Spleen (tissue), 11 donors: ENCODE data around the gene PLXNB2. TPM values are rescaled to one million over a fixed set of nuclear protein-coding genes. Genes with fewer than 3 reads are reported as not detected.

Experiments
- DNase-seq: peaks from one replicate; pipeline ENCODE4 v3.0.0-alpha.2; 2020
- H3K27ac ChIP-seq, 8 donors: fragments of 200-600 bp; sonication (generic) in 7 of 8; 1 replicate in 4 of 8; 2 replicates in 4 of 8; pipeline versions ENCODE4 v1.5.0 to v1.8.0; 2016 to 2021; ENCODE audit warnings: inconsistent platforms in 4 of 8, mild to moderate bottlenecking in 4 of 8, moderate library complexity in 1 of 8
- H3K27me3 ChIP-seq, 7 donors: fragments of 200-600 bp; sonication (generic) in 6 of 7; replicated peaks in 1 of 7; 1 replicate in 4 of 7; 2 replicates in 3 of 7; pipeline versions ENCODE4 v1.5.0 to v1.8.0; 2016 to 2021; ENCODE audit warnings: inconsistent platforms in 3 of 7, mild to moderate bottlenecking in 1 of 7
- H3K36me3 ChIP-seq, 6 donors: fragments of 200-600 bp; sonication (generic) in 5 of 6; 1 replicate in 4 of 6; 2 replicates in 2 of 6; pipeline versions ENCODE4 v1.5.0 to v1.8.0; 2016 to 2021; ENCODE audit warnings: inconsistent platforms in 2 of 6
- H3K4me1 ChIP-seq, 6 donors: fragments of 200-600 bp; sonication (generic) in 5 of 6; 1 replicate in 3 of 6; 2 replicates in 3 of 6; pipeline versions ENCODE4 v1.5.0 to v1.8.0; 2016 to 2021; ENCODE audit warnings: inconsistent platforms in 3 of 6
- H3K4me3 ChIP-seq, 8 donors: fragments of 200-600 bp; sonication (generic) in 7 of 8; 1 replicate in 4 of 8; 2 replicates in 4 of 8; pipeline versions ENCODE4 v1.5.0 to v1.8.0; 2016 to 2021; ENCODE audit warnings: inconsistent platforms in 4 of 8, mild to moderate bottlenecking in 4 of 8, moderate library complexity in 2 of 8
- H3K9me3 ChIP-seq, 8 donors: fragments of 200-600 bp; sonication (generic) in 7 of 8; 1 replicate in 4 of 8; 2 replicates in 4 of 8; pipeline versions ENCODE4 v1.5.0 to v1.8.0; 2016 to 2021; ENCODE audit warnings: inconsistent platforms in 4 of 8
- CTCF ChIP-seq, 11 experiments: fragments of 200-600 bp in 7 of 11; fragments of 450-650 bp in 4 of 11; sonication (generic) in 4 of 11; IDR thresholded peaks in 8 of 11; conservative IDR thresholded peaks in 3 of 11; 1 replicate in 7 of 11; 2 replicates in 4 of 11; pipeline versions ENCODE4 v1.4.0 to v1.8.0; 2016 to 2021; ENCODE audit warnings: antibody characterized with exemption in 11 of 11, inconsistent platforms in 4 of 11, mild to moderate bottlenecking in 1 of 11
- POLR2A ChIP-seq, 3 donors: fragments of 450-650 bp; IDR thresholded peaks; one replicate each; pipeline ENCODE4 v1.5.1; 2017; ENCODE audit warnings: antibody characterized with exemption in 3 of 3, mild to moderate bottlenecking in 1 of 3
- POLR2AphosphoS5 ChIP-seq, 3 donors: sonication (generic); formaldehyde crosslinking; IDR thresholded peaks; one replicate each; pipeline ENCODE4 v1.5.1; 2017; ENCODE audit warnings: antibody characterized with exemption in 3 of 3
- WGBS, 5 donors: extraction: QIAGEN DNeasy Blood & Tissue Kit in 3 of 5; methylation state at CpG; one replicate each; pipeline versions ENCODE4 v1.1.5 to v1.1.7; 2013 to 2018; 5-methylcytosine and 5-hydroxymethylcytosine counted together
- intact Hi-C: fragments of 100-400 bp; cut with DNase I; formaldehyde crosslinking; loops from one replicate; pipeline ENCODE4 v1.15.0; 2023; ENCODE audit warnings: low total_unique reads
- polyA plus RNA-seq, 3 donors: library from polyadenylated mRNA; stranded (reverse); fragments of 200-250 nt; gene quantifications; one replicate each; pipeline ENCODE4 v1.2.1, GENCODE V29; 2013
- total RNA-seq, 7 donors: library from RNA; depleted of rRNA in 3 of 7; stranded (reverse); fragments of >200 nt in 3 of 7; fragmentation: NEBNext Ultra II Directional in 4 of 7; extraction: Animal tissue kit (Norgen Biotek cat#: 25700) in 4 of 7; gene quantifications; one replicate each; pipeline versions ENCODE4 v1.1.0 to v1.2.1, GENCODE V29; 2016 to 2021
- donor health status: healthy with polysubstance abuse.
- donor health status: DM: no; HTN: no; CAD: no; lungs with moderate emphysema.
- donor health status: DM: no; HTN: no; CAD: no.
- donor health status: Bipolar disorder and iron deficiency.
- donor health status: healthy.
- donor health status: DM: no; HTN: no; CAD: no.
- donor health status: DM: yes; HTN: yes; CAD: no.

The PLXNB2 gene
- total and polyA plus RNA-seq, 10 donors = 41.9 to 382 (median 242) TPM

- Histone ChIP-seq H3K4me3 (no peak overlapping the region), H3K4me1 (peaks cover 5 to 25% (median 20%) of the 10 kb centered on the region in 6 donors), H3K9me3 (no peaks in the 10 kb centered on the region), H3K27ac (no peak overlapping the region), H3K27me3 (peaks cover 0 to 46% (median 22%) of the 10 kb centered on the region in 7 donors), H3K36me3 (no peaks in the 10 kb centered on the region)
- intact Hi-C loops = no loop called here
- DNase-seq = no peak
- WGBS, 5 donors = 77 to 93% (median 84%) methylated on average over 19 to 31 of the region's 31 CpGs
- no peak for TF ChIP-seq POLR2AphosphoS5 (IDR thresholded peaks at IDR 0.05)
- no peak for TF ChIP-seq POLR2A (IDR thresholded peaks at IDR 0.05)
- no peak for TF ChIP-seq CTCF (IDR thresholded peaks at IDR 0.05 in 8 of 11, conservative IDR thresholded peaks at IDR 0.05 in 3 of 11)
These were observed 49.7 kb downstream of the PLXNB2 start for GRCh38 chr22:50257451-50258360.

- WGBS, 5 donors = 82 to 95% (median 91%) methylated on average over 10 to 16 of the region's 16 CpGs
- TF ChIP-seq POLR2A (IDR thresholded peaks at IDR 0.05) = no peak
- no peak for TF ChIP-seq POLR2AphosphoS5 (IDR thresholded peaks at IDR 0.05)
- TF ChIP-seq CTCF (IDR thresholded peaks at IDR 0.05 in 8 of 11, conservative IDR thresholded peaks at IDR 0.05 in 3 of 11) = no peak
- Histone ChIP-seq H3K4me1 (peaks cover 5 to 22% (median 16%) of the 10 kb centered on the region in 6 donors), H3K36me3 (no peaks in the 10 kb centered on the region), H3K9me3 (no peaks in the 10 kb centered on the region), H3K27me3 (peaks cover 0 to 39% (median 16%) of the 10 kb centered on the region in 7 donors), H3K27ac (no peak overlapping the region), H3K4me3 (no peak overlapping the region)
- no peak for DNase-seq
- intact Hi-C loops = no loop called here
These were observed 50.4 kb downstream of the PLXNB2 start for GRCh38 chr22:50257041-50257440.

GRCh38 chr22:50256258-50256862 is 51.1 kb downstream of the PLXNB2 start:
- 83 to 100% (median 92%) methylated on average over 1 to 12 of the region's 12 CpGs for WGBS, 5 donors
- intact Hi-C loops = no loop called here
- Histone ChIP-seq H3K27me3 (peaks cover 0 to 32% (median 11%) of the 10 kb centered on the region in 7 donors), H3K36me3 (no peaks in the 10 kb centered on the region), H3K27ac (no peak overlapping the region), H3K4me3 (no peak overlapping the region), H3K4me1 (peaks cover 8 to 24% (median 18%) of the 10 kb centered on the region in 6 donors), H3K9me3 (no peaks in the 10 kb centered on the region)
- no peak for TF ChIP-seq POLR2A (IDR thresholded peaks at IDR 0.05)
- TF ChIP-seq POLR2AphosphoS5 (IDR thresholded peaks at IDR 0.05) = no peak
- TF ChIP-seq CTCF (IDR thresholded peaks at IDR 0.05 in 8 of 11, conservative IDR thresholded peaks at IDR 0.05 in 3 of 11) = no peak
- DNase-seq = no peak

- 90 to 97% (median 93%) methylated on average over 8 to 17 of the region's 17 CpGs for WGBS, 5 donors
- Histone ChIP-seq H3K4me3 (no peak overlapping the region), H3K36me3 (no peaks in the 10 kb centered on the region), H3K4me1 (peaks cover 7 to 25% (median 20%) of the 10 kb centered on the region in 6 donors), H3K27me3 (peaks cover 0 to 25% (median 6%) of the 10 kb centered on the region in 7 donors), H3K27ac (no peak overlapping the region), H3K9me3 (no peaks in the 10 kb centered on the region)
- TF ChIP-seq CTCF (IDR thresholded peaks at IDR 0.05 in 8 of 11, conservative IDR thresholded peaks at IDR 0.05 in 3 of 11) = no peak
- no peak for TF ChIP-seq POLR2AphosphoS5 (IDR thresholded peaks at IDR 0.05)
- no peak for TF ChIP-seq POLR2A (IDR thresholded peaks at IDR 0.05)
- no peak for DNase-seq
- intact Hi-C loops = no loop called here
These were observed 51.8 kb downstream of the PLXNB2 start for GRCh38 chr22:50255607-50256006.
